HFF-Myc (cell line): ENCODE data around the gene MPPED2.

Source experiments
- DNase-seq: peaks from one replicate; pipeline ENCODE4 v3.0.0-alpha.2; 2011; ENCODE audit warnings: low read depth; ENCODE audit errors: extremely low read depth
- H3K4me3 ChIP-seq: replicated peaks from 2 replicates; pipeline ENCODE4 v1.5.1; 2011; ENCODE audit warnings: low read depth, mild to moderate bottlenecking, control low read depth, low read length
- TF ChIP-seq, protein P1 (sequence below): IDR thresholded peaks from 2 replicates; pipeline ENCODE4 v1.5.1; 2012; ENCODE audit warnings: mild to moderate bottlenecking, low read depth, low read length, control low read depth; ENCODE audit errors: missing control alignments

Gene MPPED2

DNA sequence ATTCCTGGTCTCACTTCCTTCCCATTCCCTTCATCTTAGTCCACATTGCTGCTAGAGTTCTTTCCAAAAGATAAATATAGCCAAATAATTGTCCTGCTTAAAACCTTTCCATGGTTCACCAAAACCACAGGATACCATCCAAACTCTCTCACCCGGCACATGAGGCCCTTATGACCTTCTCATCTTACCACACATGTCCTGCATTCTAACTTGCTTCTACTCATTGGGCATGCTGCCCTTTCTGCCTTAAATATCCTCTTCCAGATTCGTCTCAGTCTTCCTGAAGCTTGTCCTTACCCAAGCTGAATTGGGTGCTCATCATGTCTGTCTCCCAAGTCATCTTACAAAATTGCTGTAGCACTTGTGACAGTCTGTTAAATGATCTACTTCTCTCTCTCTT, 114.9 kb downstream of the MPPED2 start:
- DNase-seq = no peak
- TF ChIP-seq, protein P1, sequence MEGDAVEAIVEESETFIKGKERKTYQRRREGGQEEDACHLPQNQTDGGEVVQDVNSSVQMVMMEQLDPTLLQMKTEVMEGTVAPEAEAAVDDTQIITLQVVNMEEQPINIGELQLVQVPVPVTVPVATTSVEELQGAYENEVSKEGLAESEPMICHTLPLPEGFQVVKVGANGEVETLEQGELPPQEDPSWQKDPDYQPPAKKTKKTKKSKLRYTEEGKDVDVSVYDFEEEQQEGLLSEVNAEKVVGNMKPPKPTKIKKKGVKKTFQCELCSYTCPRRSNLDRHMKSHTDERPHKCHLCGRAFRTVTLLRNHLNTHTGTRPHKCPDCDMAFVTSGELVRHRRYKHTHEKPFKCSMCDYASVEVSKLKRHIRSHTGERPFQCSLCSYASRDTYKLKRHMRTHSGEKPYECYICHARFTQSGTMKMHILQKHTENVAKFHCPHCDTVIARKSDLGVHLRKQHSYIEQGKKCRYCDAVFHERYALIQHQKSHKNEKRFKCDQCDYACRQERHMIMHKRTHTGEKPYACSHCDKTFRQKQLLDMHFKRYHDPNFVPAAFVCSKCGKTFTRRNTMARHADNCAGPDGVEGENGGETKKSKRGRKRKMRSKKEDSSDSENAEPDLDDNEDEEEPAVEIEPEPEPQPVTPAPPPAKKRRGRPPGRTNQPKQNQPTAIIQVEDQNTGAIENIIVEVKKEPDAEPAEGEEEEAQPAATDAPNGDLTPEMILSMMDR = no peak
- no peak overlapping the region for H3K4me3 ChIP-seq

DNA sequence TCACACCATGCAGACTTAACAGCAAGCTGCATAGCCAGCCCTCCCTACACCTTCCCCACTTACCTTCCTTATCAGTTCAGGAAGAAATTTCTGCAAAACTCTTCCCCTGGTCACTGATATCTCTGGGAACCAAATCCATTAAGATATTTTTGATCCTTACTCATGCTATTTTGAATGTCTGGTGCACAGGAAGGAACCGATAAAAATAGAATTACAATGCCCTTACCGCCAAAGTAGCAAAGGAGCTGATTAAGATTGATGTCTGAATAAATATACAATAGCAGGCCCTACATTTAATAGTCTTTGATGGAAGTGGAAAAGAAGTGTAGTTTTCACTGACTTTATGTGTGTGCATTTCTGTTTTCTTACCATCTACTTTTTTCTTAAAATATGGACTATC, 117.3 kb downstream of the MPPED2 start:
- no peak overlapping the region for H3K4me3 ChIP-seq
- TF ChIP-seq, protein P1 = no peak
- no peak for DNase-seq

DNA sequence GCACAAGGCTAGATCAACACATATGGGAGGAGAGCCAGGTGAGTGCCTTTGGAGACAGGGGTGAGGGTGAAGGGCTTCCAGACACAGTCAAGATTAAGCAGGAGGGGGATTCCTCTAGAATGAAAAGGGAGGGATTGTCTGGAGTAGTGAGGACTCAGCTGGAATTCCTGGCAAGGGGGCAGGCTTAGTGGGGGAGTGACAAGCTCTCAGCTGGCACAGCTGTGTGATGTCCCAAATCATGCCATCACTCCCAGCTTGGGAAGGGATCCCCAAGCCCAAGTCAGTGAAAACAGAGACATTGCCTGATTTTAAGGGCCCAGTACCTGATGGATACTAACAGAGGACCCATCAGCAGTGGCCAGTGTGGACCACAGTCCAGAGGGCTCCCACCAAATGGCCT, 119.0 kb downstream of the MPPED2 start:
- no peak for DNase-seq
- no peak overlapping the region for H3K4me3 ChIP-seq
- TF ChIP-seq, protein P1 = no peak

DNA sequence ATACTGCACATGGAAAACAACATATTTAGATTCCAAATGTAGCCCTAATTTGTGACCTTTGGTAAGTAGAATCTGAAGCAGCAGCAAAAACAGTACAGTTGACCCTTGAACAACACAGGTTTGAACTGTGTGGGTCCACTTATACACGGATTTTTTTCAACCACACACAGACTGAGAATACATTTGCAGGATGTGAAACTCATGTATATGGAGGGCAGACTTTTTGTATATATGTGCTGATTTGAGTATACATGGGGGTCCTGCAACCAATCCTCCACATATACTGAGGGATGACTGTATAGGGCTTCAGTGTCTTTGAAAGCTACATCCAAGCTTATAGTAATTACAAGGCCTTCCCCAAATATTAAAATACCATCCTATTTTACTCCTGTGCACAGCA, 120.5 kb downstream of the MPPED2 start:
- no peak overlapping the region for H3K4me3 ChIP-seq
- DNase-seq = no peak
- TF ChIP-seq, protein P1 = no peak

DNA sequence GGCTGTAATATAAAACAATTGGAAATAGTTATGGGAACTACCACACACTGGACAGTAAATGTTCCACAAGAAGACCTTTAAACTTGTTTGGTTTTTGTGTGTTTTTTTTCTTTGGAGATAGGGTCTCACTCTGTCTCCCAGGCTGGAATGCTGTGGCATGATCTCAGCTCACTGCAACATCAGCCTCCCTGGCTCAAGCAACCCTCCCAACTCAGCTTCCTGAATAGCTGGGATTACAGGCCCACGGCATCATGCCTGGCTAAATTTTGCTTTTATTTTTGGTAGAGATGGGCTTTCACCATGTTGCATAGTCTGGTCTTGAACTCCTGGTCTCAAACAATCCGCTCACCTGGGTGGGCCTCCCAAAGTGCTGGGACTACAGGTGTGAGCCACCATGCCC, 121.0 kb downstream of the MPPED2 start:
- no peak for DNase-seq
- TF ChIP-seq, protein P1 = no peak
- no peak overlapping the region for H3K4me3 ChIP-seq

DNA sequence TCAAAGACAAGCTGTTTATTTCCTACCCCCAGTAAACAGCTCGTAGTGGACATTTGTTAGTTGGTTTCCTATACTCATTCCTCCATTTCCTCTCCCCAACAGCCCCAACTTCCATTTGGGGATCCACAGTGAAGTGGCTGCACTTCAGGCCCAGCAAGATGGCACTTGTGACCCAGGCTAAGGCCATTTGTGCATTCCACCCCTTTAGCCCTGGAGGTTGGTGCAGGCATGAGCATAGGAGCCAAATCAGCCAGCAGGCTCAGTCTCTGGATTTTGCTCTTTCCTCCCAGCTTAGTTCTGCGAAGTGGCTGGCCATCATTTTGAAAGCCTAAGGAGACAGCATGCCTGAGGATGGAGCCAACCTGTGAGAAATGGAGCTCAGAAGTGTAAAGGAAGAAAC, 122.9 kb downstream of the MPPED2 start:
- TF ChIP-seq, protein P1 = no peak

DNA sequence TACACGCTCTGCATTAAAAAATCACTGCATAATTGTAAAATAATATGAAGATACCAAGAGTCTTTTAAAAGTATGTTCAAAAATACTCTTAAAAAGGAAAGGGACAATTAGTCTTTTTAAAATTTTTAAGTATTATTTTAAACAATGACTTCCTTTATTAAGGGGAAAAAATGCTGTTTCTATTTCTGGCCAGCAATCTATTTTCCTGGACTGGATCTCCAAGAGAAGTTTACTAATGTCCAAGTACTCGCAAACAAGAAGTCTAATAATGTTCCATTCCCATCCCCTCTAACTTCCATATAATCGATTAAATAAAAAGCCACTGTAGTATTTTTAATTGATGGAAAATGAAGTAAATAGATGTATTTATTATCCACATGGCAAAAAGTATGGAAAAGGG, 123.7 kb downstream of the MPPED2 start:
- DNase-seq = no peak
- TF ChIP-seq, protein P1 = no peak
- no peak overlapping the region for H3K4me3 ChIP-seq

More for the DNA sequence above, 122.9 kb downstream of the MPPED2 start:
- DNase-seq = no peak
- H3K4me3 ChIP-seq = no peak overlapping the region
